Activated CD4-positive, alpha-beta T cell treated with anti-CD3 and anti-CD28 coated beads, Interleukin-2, amount 50 U/mL, for 1 hour (primary cell): ENCODE measurements around the gene MCM3AP.
"Not testable (repeated sequence)": the region's sequence is repeated elsewhere in the genome, so short reads cannot be mapped to it uniquely, and the experiment has no call there.

Experiments used
- DNase-seq: peaks from one replicate; pipeline ENCODE4 v3.0.0-alpha.2; 2020

Gene MCM3AP

GRCh38 chr21:46200877-46201803 is 84.3 kb downstream of the MCM3AP start:
- not testable (repeated sequence) for DNase-seq

- no peak for DNase-seq
Observed at GRCh38 chr21:46199436-46200373, 85.7 kb downstream of the MCM3AP start.

- DNase-seq: no peak
Observed at GRCh38 chr21:46196733-46197132, 88.7 kb downstream of the MCM3AP start.

- no peak for DNase-seq
Observed at GRCh38 chr21:46195595-46196195, 89.7 kb downstream of the MCM3AP start.

GRCh38 chr21:46194374-46195334 is 90.8 kb downstream of the MCM3AP start:
- no peak for DNase-seq

- DNase-seq: no peak
Observed at GRCh38 chr21:46193829-46194373, 91.5 kb downstream of the MCM3AP start.

GRCh38 chr21:46191686-46192575 is 93.5 kb downstream of the MCM3AP start:
- no peak for DNase-seq

- DNase-seq: no peak
Observed at GRCh38 chr21:46191257-46191685, 94.1 kb downstream of the MCM3AP start.

- no peak for DNase-seq
Observed at GRCh38 chr21:46190491-46191131, 94.8 kb downstream of the MCM3AP start.

- no peak for DNase-seq
Observed at GRCh38 chr21:46189959-46190490, 95.4 kb downstream of the MCM3AP start.

- no peak for DNase-seq
Observed at GRCh38 chr21:46189213-46189958, 96.0 kb downstream of the MCM3AP start.

GRCh38 chr21:46188226-46189212 is 96.9 kb downstream of the MCM3AP start:
- no peak for DNase-seq

- DNase-seq: no peak
Observed at GRCh38 chr21:46187814-46188213, 97.6 kb downstream of the MCM3AP start.

- DNase-seq: no peak
Observed at GRCh38 chr21:46187261-46187660, 98.2 kb downstream of the MCM3AP start.

- DNase-seq: no peak
Observed at GRCh38 chr21:46185716-46186115, 99.7 kb downstream of the MCM3AP start.
